HepG2 (cell line): ENCODE results near the gene PSMC4. TPM values are rescaled to one million over a fixed set of nuclear protein-coding genes. Genes with fewer than 3 reads are reported as not detected.

Source experiments
- CC2D1A ChIP-seq: sonication (generic); formaldehyde crosslinking; IDR thresholded peaks from 2 replicates; pipeline ENCODE4 v1.8.1; 2023; ENCODE audit warnings: mild to moderate bottlenecking, missing genetic modification reagents
- CHD4 ChIP-seq: fragments of 200-600 bp; sonication (generic); IDR thresholded peaks from 2 replicates; pipeline ENCODE4 v1.7.0; 2017; ENCODE audit warnings: mild to moderate bottlenecking, low read length, borderline replicate concordance
- CTCF ChIP-seq: sonication (generic); formaldehyde crosslinking; IDR thresholded peaks from 2 replicates; pipeline ENCODE4 v1.5.0; 2020; ENCODE audit warnings: mild to moderate bottlenecking, missing genetic modification reagents, moderate library complexity
- KLF16 ChIP-seq, 2 experiments: sonication (generic) in 1 of 2; formaldehyde crosslinking in 1 of 2; IDR thresholded peaks; 2 replicates each; pipeline versions ENCODE4 v1.6.1 to v1.8.0; 2016 to 2023; ENCODE audit warnings: missing genetic modification reagents in 2 of 2, missing compliant biosample characterization in 1 of 2
- PLRG1 ChIP-seq: fragments of 450-650 bp; conservative IDR thresholded peaks from 2 replicates; pipeline ENCODE4 v1.6.1; 2016
- ZBTB10 ChIP-seq: sonication (generic); formaldehyde crosslinking; IDR thresholded peaks from 2 replicates; pipeline ENCODE4 v1.4.0; 2020; ENCODE audit warnings: missing genetic modification reagents, borderline replicate concordance
- ZNF234 ChIP-seq: sonication (generic); formaldehyde crosslinking; conservative IDR thresholded peaks from 2 replicates; pipeline ENCODE4 v1.5.1; 2020; ENCODE audit warnings: mild to moderate bottlenecking, missing genetic modification reagents
- ZNF3 ChIP-seq: IDR thresholded peaks from 2 replicates; pipeline ENCODE4 v1.7.0; 2017; ENCODE audit warnings: inconsistent platforms
- ZNF329 ChIP-seq: sonication (generic); formaldehyde crosslinking; IDR thresholded peaks from 2 replicates; pipeline ENCODE4 v1.9.0; 2021; ENCODE audit warnings: low read depth, mild to moderate bottlenecking, missing genetic modification reagents
- ZNF451 ChIP-seq: sonication (generic); formaldehyde crosslinking; IDR thresholded peaks from 2 replicates; pipeline ENCODE4 v1.5.0; 2020; ENCODE audit warnings: mild to moderate bottlenecking, missing genetic modification reagents
- ZNF543 ChIP-seq: sonication (generic); formaldehyde crosslinking; IDR thresholded peaks from 2 replicates; pipeline ENCODE4 v1.4.0; 2020; ENCODE audit warnings: mild to moderate bottlenecking, missing genetic modification reagents
- ZNF546 ChIP-seq: sonication (generic); formaldehyde crosslinking; conservative IDR thresholded peaks from 2 replicates; pipeline ENCODE4 v1.8.1; 2023; ENCODE audit warnings: mild to moderate bottlenecking, missing genetic modification reagents
- ZNF616 ChIP-seq: sonication (generic); formaldehyde crosslinking; IDR thresholded peaks from 2 replicates; pipeline ENCODE4 v1.5.0; 2020; ENCODE audit warnings: low read depth, mild to moderate bottlenecking, missing genetic modification reagents
- ZNF883 ChIP-seq: sonication (generic); formaldehyde crosslinking; IDR thresholded peaks from 2 replicates; pipeline ENCODE4 v1.5.1; 2020; ENCODE audit warnings: mild to moderate bottlenecking, missing genetic modification reagents; ENCODE audit errors: not compliant biosample characterization
- polyA plus RNA-seq, 8 experiments: library from polyadenylated mRNA; depleted of rRNA in 3 of 8; stranded (reverse) in 7 of 8; unstranded in 1 of 8; fragments of >200 nt; fragmentation: Illumina TruSeq in 4 of 8; extraction: Trizol in 4 of 8; gene quantifications; 2 replicates each; pipeline versions ENCODE4 v1.2.1 to v1.2.3, GENCODE V29; 2011 to 2016; ENCODE audit warnings: low read depth in 4 of 8, missing spikeins in 1 of 8, mixed read lengths in 1 of 8; ENCODE audit not compliant: insufficient read depth in 1 of 8
- total RNA-seq, 5 experiments: library from RNA; depleted of rRNA; stranded (reverse); fragments of >200 nt; fragmentation: Illumina TruSeq; extraction: Trizol; gene quantifications; 2 replicates each; pipeline ENCODE4 v1.2.3, GENCODE V29; 2016; ENCODE audit warnings: low read depth in 1 of 5
- TF ChIP-seq, protein P1 (sequence below): sonication (generic); formaldehyde crosslinking; IDR thresholded peaks from 2 replicates; pipeline ENCODE4 v1.4.0; 2020; ENCODE audit warnings: missing genetic modification reagents
- TF ChIP-seq, protein P2 (sequence below): sonication (generic); formaldehyde crosslinking; IDR thresholded peaks from 2 replicates; pipeline ENCODE4 v1.8.1; 2022; ENCODE audit warnings: mild to moderate bottlenecking, missing genetic modification reagents
- TF ChIP-seq, protein P3 (sequence below): sonication (generic); formaldehyde crosslinking; IDR thresholded peaks from 2 replicates; pipeline ENCODE4 v1.4.0; 2020; ENCODE audit warnings: mild to moderate bottlenecking, missing genetic modification reagents

The PSMC4 gene
- total and polyA plus RNA-seq, 2 of the 13 experiments (the other 11 are each of a cell fraction or from before 2014, with no cell fraction given), result 49.9 to 160 TPM

DNA sequence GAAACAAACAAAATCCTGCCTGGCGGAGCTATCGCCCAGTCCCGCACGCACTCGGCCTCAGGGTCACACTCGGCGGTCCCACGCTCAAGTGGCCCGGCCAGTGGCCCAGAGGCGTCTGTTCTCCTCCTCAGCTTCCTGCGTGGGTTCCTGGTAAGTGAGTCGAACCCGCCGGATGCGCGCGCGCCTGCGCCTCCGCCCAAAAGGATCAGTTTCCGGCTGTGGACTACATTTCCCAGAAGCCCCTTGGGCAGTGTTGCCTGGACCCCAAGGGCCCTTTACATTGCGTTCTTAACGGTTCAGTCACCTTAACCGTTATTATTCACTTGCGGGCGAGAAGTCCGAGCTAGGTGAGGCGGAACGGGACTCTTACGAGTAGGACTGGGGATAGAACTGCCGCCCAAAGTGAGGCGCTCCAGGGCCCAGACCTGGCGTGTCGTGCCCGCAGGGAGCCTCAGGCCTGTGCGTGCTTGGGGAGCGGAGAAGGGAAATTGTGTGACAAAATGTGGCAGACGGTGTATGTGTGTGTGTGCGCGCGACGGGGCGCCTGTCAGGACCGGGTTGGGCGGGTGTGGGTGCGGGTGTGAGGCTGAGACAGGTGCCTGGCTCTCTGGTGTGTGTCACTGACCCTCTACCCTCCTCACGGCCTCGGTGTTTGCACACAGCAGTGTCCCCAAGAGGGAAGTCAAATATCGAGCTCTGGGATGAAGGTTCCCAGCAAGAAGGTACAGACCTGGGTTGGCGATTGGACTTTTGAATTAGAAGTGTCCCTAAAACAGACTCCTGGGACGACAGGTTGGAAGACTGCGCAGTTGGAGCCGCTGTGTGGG lies 26.1 kb downstream of the PSMC4 start, which contains the start of gene ZNF546 (continued):
- TF ChIP-seq, protein P1, sequence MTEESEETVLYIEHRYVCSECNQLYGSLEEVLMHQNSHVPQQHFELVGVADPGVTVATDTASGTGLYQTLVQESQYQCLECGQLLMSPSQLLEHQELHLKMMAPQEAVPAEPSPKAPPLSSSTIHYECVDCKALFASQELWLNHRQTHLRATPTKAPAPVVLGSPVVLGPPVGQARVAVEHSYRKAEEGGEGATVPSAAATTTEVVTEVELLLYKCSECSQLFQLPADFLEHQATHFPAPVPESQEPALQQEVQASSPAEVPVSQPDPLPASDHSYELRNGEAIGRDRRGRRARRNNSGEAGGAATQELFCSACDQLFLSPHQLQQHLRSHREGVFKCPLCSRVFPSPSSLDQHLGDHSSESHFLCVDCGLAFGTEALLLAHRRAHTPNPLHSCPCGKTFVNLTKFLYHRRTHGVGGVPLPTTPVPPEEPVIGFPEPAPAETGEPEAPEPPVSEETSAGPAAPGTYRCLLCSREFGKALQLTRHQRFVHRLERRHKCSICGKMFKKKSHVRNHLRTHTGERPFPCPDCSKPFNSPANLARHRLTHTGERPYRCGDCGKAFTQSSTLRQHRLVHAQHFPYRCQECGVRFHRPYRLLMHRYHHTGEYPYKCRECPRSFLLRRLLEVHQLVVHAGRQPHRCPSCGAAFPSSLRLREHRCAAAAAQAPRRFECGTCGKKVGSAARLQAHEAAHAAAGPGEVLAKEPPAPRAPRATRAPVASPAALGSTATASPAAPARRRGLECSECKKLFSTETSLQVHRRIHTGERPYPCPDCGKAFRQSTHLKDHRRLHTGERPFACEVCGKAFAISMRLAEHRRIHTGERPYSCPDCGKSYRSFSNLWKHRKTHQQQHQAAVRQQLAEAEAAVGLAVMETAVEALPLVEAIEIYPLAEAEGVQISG (CRISPR knock-in tag), result peak; percentile 81
- TF ChIP-seq CHD4 (no peak), CTCF (CRISPR knock-in tag) (no peak), ZNF329 (peak; percentile 77; the same call in 1 of the 2 replicates), ZNF883 (no peak), ZNF3 (0 out of 2 replicates have a peak, but pooled peaks have one; percentile 7), ZNF543 (peak; percentile 82), ZNF616 (CRISPR knock-in tag) (0 out of 2 replicates have a peak, but pooled peaks have one; percentile 37), ZBTB10 (CRISPR knock-in tag) (peak; percentile 29; the same call in 1 of the 2 replicates), ZNF234 (CRISPR knock-in tag) (no peak), CC2D1A (CRISPR knock-in tag) (no peak), ZNF451 (peak; percentile 91; the same call in 1 of the 2 replicates), PLRG1 (no peak), ZNF546 (CRISPR knock-in tag) (no peak; the same call in 1 of the 2 replicates), KLF16 (CRISPR knock-in tag; IDR thresholded peaks at IDR 0.05) (peak in 1 of 2 experiments; percentile 64; a peak in 1 of 4 replicates)
- TF ChIP-seq, protein P2, sequence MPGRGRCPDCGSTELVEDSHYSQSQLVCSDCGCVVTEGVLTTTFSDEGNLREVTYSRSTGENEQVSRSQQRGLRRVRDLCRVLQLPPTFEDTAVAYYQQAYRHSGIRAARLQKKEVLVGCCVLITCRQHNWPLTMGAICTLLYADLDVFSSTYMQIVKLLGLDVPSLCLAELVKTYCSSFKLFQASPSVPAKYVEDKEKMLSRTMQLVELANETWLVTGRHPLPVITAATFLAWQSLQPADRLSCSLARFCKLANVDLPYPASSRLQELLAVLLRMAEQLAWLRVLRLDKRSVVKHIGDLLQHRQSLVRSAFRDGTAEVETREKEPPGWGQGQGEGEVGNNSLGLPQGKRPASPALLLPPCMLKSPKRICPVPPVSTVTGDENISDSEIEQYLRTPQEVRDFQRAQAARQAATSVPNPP (CRISPR knock-in tag), result 0 out of 2 replicates have a peak, but pooled peaks have one; percentile 60
- TF ChIP-seq, protein P3, sequence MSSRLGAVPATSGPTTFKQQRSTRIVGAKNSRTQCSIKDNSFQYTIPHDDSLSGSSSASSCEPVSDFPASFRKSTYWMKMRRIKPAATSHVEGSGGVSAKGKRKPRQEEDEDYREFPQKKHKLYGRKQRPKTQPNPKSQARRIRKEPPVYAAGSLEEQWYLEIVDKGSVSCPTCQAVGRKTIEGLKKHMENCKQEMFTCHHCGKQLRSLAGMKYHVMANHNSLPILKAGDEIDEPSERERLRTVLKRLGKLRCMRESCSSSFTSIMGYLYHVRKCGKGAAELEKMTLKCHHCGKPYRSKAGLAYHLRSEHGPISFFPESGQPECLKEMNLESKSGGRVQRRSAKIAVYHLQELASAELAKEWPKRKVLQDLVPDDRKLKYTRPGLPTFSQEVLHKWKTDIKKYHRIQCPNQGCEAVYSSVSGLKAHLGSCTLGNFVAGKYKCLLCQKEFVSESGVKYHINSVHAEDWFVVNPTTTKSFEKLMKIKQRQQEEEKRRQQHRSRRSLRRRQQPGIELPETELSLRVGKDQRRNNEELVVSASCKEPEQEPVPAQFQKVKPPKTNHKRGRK (CRISPR knock-in tag), result no peak
